Mammary epithelial cell (primary cell): ENCODE results near the gene CD8B2.

Experiments used
- EZH2 ChIP-seq: IDR thresholded peaks from 2 replicates; pipeline ENCODE4 v1.6.1; 2012; ENCODE audit warnings: low read length, inconsistent platforms, borderline replicate concordance
- TF ChIP-seq, protein P1 (sequence below), 2 donors: IDR thresholded peaks in 1 of 2; conservative IDR thresholded peaks in 1 of 2; 2 replicates each; pipeline ENCODE4 v1.5.1; 2011 to 2012; ENCODE audit warnings: inconsistent platforms in 2 of 2, low read length in 2 of 2, mild to moderate bottlenecking in 2 of 2, control low read depth in 1 of 2, low read depth in 1 of 2; ENCODE audit not compliant: insufficient read depth in 1 of 2; ENCODE audit errors: extremely low read depth in 1 of 2

DNA sequence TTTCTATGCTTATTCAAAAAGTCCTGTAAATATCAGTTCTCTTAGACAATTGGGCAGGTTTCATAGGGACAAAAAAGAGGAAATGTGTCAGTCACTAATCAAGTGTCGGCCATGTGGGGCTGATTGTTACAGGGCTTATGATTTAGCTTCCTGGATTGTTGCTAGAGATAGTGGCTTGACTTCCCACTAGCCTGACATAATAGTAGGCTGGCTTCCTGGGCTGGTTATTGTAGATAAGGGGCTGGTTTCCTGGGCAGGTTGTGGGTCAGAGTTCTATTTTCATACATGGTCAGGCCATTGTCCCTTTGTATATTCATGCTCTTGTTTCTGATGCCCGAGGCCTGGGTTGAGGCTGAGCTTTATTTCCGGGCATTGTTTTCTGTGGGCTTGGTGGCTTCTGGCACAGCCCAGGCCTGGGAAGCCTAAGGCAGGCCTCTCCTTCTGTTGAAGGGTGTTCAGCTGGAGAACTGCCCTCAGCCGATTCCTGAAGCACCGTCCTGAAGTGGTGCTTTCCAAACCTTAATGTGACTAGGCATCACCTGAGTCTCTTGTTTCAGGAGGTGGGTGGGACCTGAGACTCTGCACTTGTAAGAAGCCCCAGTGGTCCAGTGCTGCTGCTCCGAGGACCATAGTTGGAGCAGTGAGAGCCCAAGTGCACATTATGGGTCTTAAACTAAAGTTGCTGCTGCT, 37.0 kb downstream of the CD8B2 start:
- TF ChIP-seq, protein P1, sequence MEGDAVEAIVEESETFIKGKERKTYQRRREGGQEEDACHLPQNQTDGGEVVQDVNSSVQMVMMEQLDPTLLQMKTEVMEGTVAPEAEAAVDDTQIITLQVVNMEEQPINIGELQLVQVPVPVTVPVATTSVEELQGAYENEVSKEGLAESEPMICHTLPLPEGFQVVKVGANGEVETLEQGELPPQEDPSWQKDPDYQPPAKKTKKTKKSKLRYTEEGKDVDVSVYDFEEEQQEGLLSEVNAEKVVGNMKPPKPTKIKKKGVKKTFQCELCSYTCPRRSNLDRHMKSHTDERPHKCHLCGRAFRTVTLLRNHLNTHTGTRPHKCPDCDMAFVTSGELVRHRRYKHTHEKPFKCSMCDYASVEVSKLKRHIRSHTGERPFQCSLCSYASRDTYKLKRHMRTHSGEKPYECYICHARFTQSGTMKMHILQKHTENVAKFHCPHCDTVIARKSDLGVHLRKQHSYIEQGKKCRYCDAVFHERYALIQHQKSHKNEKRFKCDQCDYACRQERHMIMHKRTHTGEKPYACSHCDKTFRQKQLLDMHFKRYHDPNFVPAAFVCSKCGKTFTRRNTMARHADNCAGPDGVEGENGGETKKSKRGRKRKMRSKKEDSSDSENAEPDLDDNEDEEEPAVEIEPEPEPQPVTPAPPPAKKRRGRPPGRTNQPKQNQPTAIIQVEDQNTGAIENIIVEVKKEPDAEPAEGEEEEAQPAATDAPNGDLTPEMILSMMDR (conservative IDR thresholded peaks at IDR 0.05 in 1 of 2, IDR thresholded peaks at IDR 0.05 in 1 of 2; ENCODE audit: extremely low read depth in 1 of 2, insufficient read depth in 1 of 2, low read depth in 1 of 2, low read length in 2 of 2), result no peak
- TF ChIP-seq EZH2, result no peak
